H9 (cell line): Measurements from ENCODE around the gene CREB5. TPM values are rescaled to one million over a fixed set of nuclear protein-coding genes. Genes with fewer than 3 reads are reported as not detected.

Experiments
- DNase-seq: peaks from one replicate; pipeline ENCODE4 v3.0.0-alpha.2; 2017
- H2AFZ ChIP-seq: one replicate; pipeline ENCODE4 v1.6.1; 2013; ENCODE audit warnings: mild to moderate bottlenecking, low read length, control low read depth, moderate library complexity
- H2AK5ac ChIP-seq: 2 replicates; pipeline ENCODE4 v1.6.1; 2013; ENCODE audit warnings: low read length, control low read depth, mixed read lengths; ENCODE audit not compliant: insufficient read length
- H2BK120ac ChIP-seq: one replicate; pipeline ENCODE4 v1.6.1; 2013; ENCODE audit warnings: low read depth, mild to moderate bottlenecking, low read length, control low read depth, inconsistent platforms; ENCODE audit not compliant: poor library complexity, severe bottlenecking
- H2BK12ac ChIP-seq: 2 replicates; pipeline ENCODE4 v1.6.1; 2013; ENCODE audit warnings: low read length, control low read depth, mixed read lengths, low read depth; ENCODE audit not compliant: insufficient read length
- H2BK15ac ChIP-seq: 2 replicates; pipeline ENCODE4 v1.6.1; 2013; ENCODE audit warnings: low read depth, low read length, control low read depth
- H2BK20ac ChIP-seq: one replicate; pipeline ENCODE4 v1.6.1; 2013; ENCODE audit warnings: low read depth, mild to moderate bottlenecking, low read length, control low read depth, inconsistent platforms; ENCODE audit not compliant: poor library complexity, severe bottlenecking
- H2BK5ac ChIP-seq: 2 replicates; pipeline ENCODE4 v1.6.1; 2013; ENCODE audit warnings: low read length, control low read depth, mixed read lengths; ENCODE audit not compliant: insufficient read length
- H3K14ac ChIP-seq: 2 replicates; pipeline ENCODE4 v1.6.1; 2013; ENCODE audit warnings: low read length, control low read depth; ENCODE audit not compliant: insufficient read depth
- H3K18ac ChIP-seq: 2 replicates; pipeline ENCODE4 v1.6.1; 2013; ENCODE audit warnings: low read depth, mild to moderate bottlenecking, mixed read lengths, low read length, control low read depth; ENCODE audit not compliant: insufficient read length
- H3K23ac ChIP-seq: 2 replicates; pipeline ENCODE4 v1.6.1; 2013; ENCODE audit warnings: low read length, control low read depth, mixed read lengths, low read depth; ENCODE audit not compliant: insufficient read length
- H3K23me2 ChIP-seq: 2 replicates; pipeline ENCODE4 v1.6.1; 2013; ENCODE audit warnings: low read depth, mild to moderate bottlenecking, mixed read lengths, low read length, control low read depth; ENCODE audit not compliant: insufficient read length, poor library complexity, severe bottlenecking
- H3K27ac ChIP-seq: 2 replicates; pipeline ENCODE4 v1.5.1; 2013; ENCODE audit warnings: low read length, control low read depth, mixed read lengths, low read depth; ENCODE audit not compliant: insufficient read length
- H3K27me3 ChIP-seq: 2 replicates; pipeline ENCODE4 v1.6.1; 2013; ENCODE audit warnings: low read length, control low read depth, inconsistent platforms; ENCODE audit not compliant: insufficient read depth
- H3K4ac ChIP-seq: 2 replicates; pipeline ENCODE4 v1.6.1; 2013; ENCODE audit warnings: low read depth, mild to moderate bottlenecking, control low read depth, inconsistent platforms, low read length, moderate library complexity
- H3K4me1 ChIP-seq: 2 replicates; pipeline ENCODE4 v1.6.1; 2013; ENCODE audit warnings: low read length, control low read depth, inconsistent platforms; ENCODE audit not compliant: insufficient read depth
- H3K4me2 ChIP-seq: 2 replicates; pipeline ENCODE4 v1.6.1; 2013; ENCODE audit warnings: low read length, control low read depth, mixed read lengths; ENCODE audit not compliant: insufficient read length, insufficient read depth
- H3K56ac ChIP-seq: 2 replicates; pipeline ENCODE4 v1.6.1; 2013; ENCODE audit warnings: low read depth, mild to moderate bottlenecking, mixed read lengths, low read length, control low read depth; ENCODE audit not compliant: insufficient read length
- H3K79me1 ChIP-seq: 2 replicates; pipeline ENCODE4 v1.6.1; 2013; ENCODE audit warnings: low read depth, mild to moderate bottlenecking, moderate library complexity, low read length, control low read depth, inconsistent platforms; ENCODE audit not compliant: insufficient read depth, poor library complexity, severe bottlenecking
- H3K79me2 ChIP-seq: 2 replicates; pipeline ENCODE4 v1.6.1; 2013; ENCODE audit warnings: low read length, control low read depth, inconsistent platforms; ENCODE audit not compliant: insufficient read depth
- H3K9ac ChIP-seq: 2 replicates; pipeline ENCODE4 v1.6.1; 2013; ENCODE audit warnings: low read length, control low read depth, mixed read lengths; ENCODE audit not compliant: insufficient read length; ENCODE audit errors: extremely low read depth
- H3K9me3 ChIP-seq: one replicate; pipeline ENCODE4 v1.6.1; 2013; ENCODE audit warnings: low read depth, low read length, inconsistent platforms; ENCODE audit not compliant: control insufficient read depth
- H3T11ph ChIP-seq: one replicate; pipeline ENCODE4 v1.6.1; 2013; ENCODE audit warnings: mild to moderate bottlenecking, low read length, control low read depth, inconsistent platforms
- H4K20me1 ChIP-seq: one replicate; pipeline ENCODE4 v1.6.1; 2013; ENCODE audit not compliant: control insufficient read depth, insufficient read length, insufficient read depth
- H4K5ac ChIP-seq: 2 replicates; pipeline ENCODE4 v1.6.1; 2013; ENCODE audit warnings: low read depth, mild to moderate bottlenecking, mixed read lengths, low read length, control low read depth; ENCODE audit not compliant: insufficient read length
- H4K8ac ChIP-seq: replicated peaks from 2 replicates; pipeline ENCODE4 v1.6.1; 2013; ENCODE audit warnings: low read length, control low read depth, mixed read lengths, low read depth; ENCODE audit not compliant: insufficient read length
- H4K91ac ChIP-seq: 2 replicates; pipeline ENCODE4 v1.6.1; 2013; ENCODE audit warnings: low read depth, mild to moderate bottlenecking, moderate library complexity, mixed read lengths, low read length, control low read depth; ENCODE audit not compliant: insufficient read length
- H3K27ac Mint-ChIP-seq, 3 experiments: 2 replicates in 2 of 3; 3 replicates in 1 of 3; pipeline ENCODE4 v1.8.0; 2020 to 2021; ENCODE audit warnings: mixed read lengths in 3 of 3, mild to moderate bottlenecking in 1 of 3, moderate library complexity in 1 of 3
- H3K27me3 Mint-ChIP-seq: 2 replicates; pipeline ENCODE4 v1.8.0; 2021; ENCODE audit warnings: low read depth, mild to moderate bottlenecking, moderate library complexity, mixed read lengths
- H3K36me3 Mint-ChIP-seq, 3 experiments: 2 replicates in 2 of 3; 3 replicates in 1 of 3; pipeline ENCODE4 v1.8.0; 2020 to 2021; ENCODE audit warnings: low read depth in 3 of 3, mixed read lengths in 3 of 3; ENCODE audit not compliant: insufficient read depth in 1 of 3
- H3K4me1 Mint-ChIP-seq, 2 experiments: 2 replicates each; pipeline ENCODE4 v1.8.0; 2020; ENCODE audit warnings: mixed read lengths in 2 of 2
- H3K4me3 Mint-ChIP-seq, 2 experiments: 2 replicates in 1 of 2; 3 replicates in 1 of 2; pipeline ENCODE4 v1.8.0; 2020 to 2021; ENCODE audit warnings: mild to moderate bottlenecking in 2 of 2, mixed read lengths in 2 of 2, moderate library complexity in 1 of 2
- H3K9me3 Mint-ChIP-seq, 2 experiments: 2 replicates in 1 of 2; 3 replicates in 1 of 2; pipeline ENCODE4 v1.8.0; 2020; ENCODE audit warnings: mild to moderate bottlenecking in 2 of 2, mixed read lengths in 2 of 2, moderate library complexity in 1 of 2
- CTCF ChIP-seq: fragments of 200-600 bp; sonication (generic); conservative IDR thresholded peaks from 3 replicates; pipeline ENCODE4 v1.8.0; 2021; ENCODE audit warnings: antibody characterized with exemption, mild to moderate bottlenecking
- whole genome bisulfite sequencing: extraction: QIAGEN DNeasy Blood & Tissue Kit; methylation state at CpG from one replicate; pipeline ENCODE4 v1.1.7; 2013; ENCODE audit warnings: missing lambda C conversion rate, low lambda C conversion rate, mixed read lengths; ENCODE audit not compliant: insufficient read length; ENCODE audit errors: extremely low coverage; 5-methylcytosine and 5-hydroxymethylcytosine counted together
- total RNA-seq: library from RNA; stranded (reverse); gene quantifications from 2 replicates; pipeline ENCODE4 v1.2.1, GENCODE V29; 2021

Gene CREB5
- total RNA-seq, 1 experiment from 2014 or later: 4.0 TPM

GRCh38 chr7:28458732-28459131, 46.4 kb downstream of the CREB5 start:
- Histone ChIP-seq H4K20me1 (no peaks in the 10 kb centered on the region), H2BK5ac (no peak overlapping the region), H3K18ac (no peak overlapping the region), H3K14ac (no peak overlapping the region), H3K4ac (no peak overlapping the region), H3K79me1 (no peaks in the 10 kb centered on the region), H2BK20ac (no peak overlapping the region), H4K5ac (no peak overlapping the region), H3K9me3 (no peaks in the 10 kb centered on the region), H3K4me1 (peaks cover 5% of the 10 kb centered on the region; the same call in 1 of the 2 replicates), H2AFZ (no peak overlapping the region), H2BK15ac (no peak overlapping the region), H4K8ac (no peak overlapping the region), H3T11ph (no peak overlapping the region), H2BK120ac (no peak overlapping the region), H3K27me3 (no peaks in the 10 kb centered on the region), H3K23me2 (no peaks in the 10 kb centered on the region), H3K56ac (no peak overlapping the region), H2BK12ac (no peak overlapping the region), H3K79me2 (no peaks in the 10 kb centered on the region), H3K23ac (no peak overlapping the region), H2AK5ac (no peak overlapping the region), H4K91ac (no peak overlapping the region), H3K4me2 (no peak overlapping the region), H3K9ac (no peak overlapping the region), H3K27ac (no peak overlapping the region)
- H3K9me3 Mint-ChIP-seq: no peaks in the 10 kb centered on the region; a peak in 1 of 5 replicates
- no peaks in the 10 kb centered on the region for H3K36me3 Mint-ChIP-seq
- peaks cover 14 to 15% of the 10 kb centered on the region in 2 experiments for H3K4me1 Mint-ChIP-seq
- H3K27ac Mint-ChIP-seq: no peak overlapping the region
- peak; percentile 38 for DNase-seq
- peak; percentile 36; the same call in 1 of the 3 replicates for TF ChIP-seq CTCF
- H3K27me3 Mint-ChIP-seq: no peaks in the 10 kb centered on the region; the same call in 1 of the 2 replicates
- WGBS: no CpG with 5 or more reads among the region's 8 CpGs
- H3K4me3 Mint-ChIP-seq: no peak overlapping the region
